CD4-positive, alpha-beta T cell treated with Interleukin-15 for 1 hour (primary cell): ENCODE results near the gene EPHA2.
A peak's percentile ranks its signal among the peaks of the same experiment; 100 is the strongest.
"Not testable (repeated sequence)": the region's sequence is repeated elsewhere in the genome, so short reads cannot be mapped to it uniquely, and the experiment has no call there.

Experiments used
- DNase-seq: peaks from one replicate; pipeline ENCODE4 v3.0.0-alpha.2; 2020

Gene EPHA2

DNA sequence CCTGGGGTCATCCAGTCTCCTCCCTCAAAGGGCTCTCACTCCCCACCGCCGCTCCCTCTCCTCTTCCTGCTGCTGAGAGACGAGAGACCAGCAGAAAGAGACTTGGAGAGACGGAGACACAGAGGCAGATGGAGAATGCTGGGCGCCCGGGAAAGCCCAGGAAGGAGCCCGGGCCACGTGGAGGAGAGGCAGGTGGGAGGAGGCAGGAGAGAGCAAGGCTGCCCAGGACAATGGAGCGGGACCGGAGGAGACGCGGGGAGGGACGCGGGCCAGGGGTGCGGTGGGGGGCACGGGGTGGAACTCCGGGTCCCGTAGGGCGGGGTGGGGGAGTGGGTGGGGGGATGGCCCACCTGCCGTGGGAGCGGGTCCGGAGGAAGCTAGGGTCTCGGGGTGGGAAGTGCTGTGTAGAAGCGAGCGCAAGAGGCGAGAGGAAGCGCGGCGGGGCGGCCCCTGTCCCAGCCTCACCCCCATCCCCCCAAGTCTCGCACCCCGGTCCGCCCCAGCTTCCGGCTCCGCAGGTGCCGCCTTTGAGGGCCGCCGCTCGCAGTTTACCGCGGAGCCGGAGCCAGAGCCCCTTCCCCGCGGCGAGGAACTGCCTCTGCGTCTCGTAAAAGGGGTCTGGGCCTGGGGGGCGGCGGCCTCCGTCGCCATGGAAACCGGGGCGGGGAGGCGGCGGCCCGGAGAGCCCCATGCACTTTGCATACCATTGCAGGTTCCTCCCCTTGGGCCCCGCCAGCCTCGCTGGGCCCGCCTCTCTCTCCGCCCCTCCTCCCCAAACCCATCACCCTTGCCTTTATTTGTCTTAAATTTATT is 11.7 kb upstream of the EPHA2 start:
- DNase-seq, result peak; percentile 76

DNA sequence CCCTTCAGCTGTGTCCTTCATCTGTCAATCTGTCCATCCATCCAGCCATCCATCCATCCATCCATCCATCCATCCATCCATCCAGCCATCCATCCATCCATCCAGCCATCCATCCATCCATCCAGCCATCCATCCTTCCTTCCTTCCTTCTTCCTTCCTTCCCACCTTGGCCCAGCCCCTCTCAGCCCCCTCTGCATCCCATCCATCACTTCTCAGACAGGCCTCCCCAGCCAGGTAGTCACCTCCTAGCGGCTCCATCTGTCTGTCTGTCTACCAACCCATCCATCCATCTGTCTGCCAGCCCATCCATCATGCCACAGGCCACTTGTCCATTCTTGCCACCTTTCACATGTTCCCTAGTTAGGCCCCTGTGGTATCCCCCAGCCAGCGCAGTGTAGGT is 10.2 kb upstream of the EPHA2 start:
- DNase-seq, result no peak

DNA sequence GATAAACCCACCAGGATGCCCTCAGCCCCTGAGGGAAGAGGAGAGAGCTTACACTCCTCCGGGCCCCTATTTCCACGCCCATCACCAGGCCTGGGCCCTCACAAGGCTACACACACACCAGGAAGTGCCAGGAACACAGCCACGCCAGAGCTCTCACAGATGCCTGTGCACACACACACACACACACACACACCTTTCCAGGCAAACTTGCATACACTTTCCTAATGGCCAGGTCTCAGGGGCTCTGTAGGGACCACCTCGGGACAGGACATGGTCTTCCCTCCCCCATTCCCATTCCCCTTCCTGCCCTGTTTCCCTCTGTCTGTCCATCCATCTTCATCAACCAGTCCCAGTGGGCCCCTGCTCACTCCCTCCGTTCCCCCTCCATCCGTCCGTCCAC is 9.7 kb upstream of the EPHA2 start:
- DNase-seq, result no peak

DNA sequence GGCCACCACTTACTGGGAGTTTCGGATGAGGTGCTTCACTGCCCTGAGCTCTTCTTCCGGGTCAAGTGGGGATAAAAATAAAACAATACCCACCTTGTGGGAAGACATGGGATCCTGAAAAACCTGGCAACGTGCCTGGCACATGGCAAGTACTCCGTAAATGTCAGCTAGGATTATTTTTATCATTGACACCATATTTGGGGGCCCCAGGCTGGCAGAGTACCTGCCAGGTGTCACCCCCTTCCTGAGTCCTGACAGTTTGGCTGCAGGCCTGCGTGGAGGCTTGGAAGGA is 9.2 kb upstream of the EPHA2 start:
- DNase-seq, result no peak

DNA sequence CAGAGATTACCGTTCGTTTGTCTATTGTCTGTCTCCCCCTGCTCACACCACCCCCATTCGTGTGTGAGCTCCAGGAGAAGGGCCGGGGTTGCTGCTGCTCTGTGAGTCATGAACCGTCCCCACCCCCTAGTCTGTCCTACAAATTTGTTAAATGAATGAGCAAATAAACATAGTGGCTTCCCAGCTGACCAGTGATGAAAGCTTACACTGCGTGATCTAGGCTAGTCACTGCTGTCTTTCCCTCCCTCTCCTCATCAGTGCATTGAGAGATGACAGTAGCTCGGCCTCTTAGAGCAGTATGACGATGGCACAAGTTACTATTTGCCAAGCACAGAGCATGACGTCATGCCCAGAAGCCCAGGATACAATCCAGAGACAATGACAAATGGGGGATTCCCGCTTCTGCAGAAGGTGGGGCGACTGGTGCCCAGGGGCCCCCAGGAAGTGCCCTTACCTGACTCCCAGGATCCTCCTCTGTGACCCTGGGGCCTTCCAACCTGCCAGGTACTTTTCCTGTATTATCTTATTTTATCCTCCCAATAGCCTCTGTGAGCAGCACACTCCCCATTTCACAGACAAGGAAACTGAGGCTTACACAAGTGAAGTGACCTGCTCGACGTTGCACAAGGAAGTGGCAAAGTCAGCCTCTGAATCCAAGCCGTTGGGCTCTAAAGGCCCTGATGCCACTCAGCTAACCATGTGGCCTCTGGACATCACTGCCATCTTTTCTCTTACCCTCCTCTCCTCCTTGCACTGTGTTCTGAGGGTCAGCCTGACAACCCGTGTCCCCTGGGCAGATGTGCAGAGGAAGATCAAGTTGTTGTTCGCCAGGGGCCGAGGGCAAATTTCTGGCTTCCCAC is 8.6 kb upstream of the EPHA2 start:
- DNase-seq, result peak; percentile 21

DNA sequence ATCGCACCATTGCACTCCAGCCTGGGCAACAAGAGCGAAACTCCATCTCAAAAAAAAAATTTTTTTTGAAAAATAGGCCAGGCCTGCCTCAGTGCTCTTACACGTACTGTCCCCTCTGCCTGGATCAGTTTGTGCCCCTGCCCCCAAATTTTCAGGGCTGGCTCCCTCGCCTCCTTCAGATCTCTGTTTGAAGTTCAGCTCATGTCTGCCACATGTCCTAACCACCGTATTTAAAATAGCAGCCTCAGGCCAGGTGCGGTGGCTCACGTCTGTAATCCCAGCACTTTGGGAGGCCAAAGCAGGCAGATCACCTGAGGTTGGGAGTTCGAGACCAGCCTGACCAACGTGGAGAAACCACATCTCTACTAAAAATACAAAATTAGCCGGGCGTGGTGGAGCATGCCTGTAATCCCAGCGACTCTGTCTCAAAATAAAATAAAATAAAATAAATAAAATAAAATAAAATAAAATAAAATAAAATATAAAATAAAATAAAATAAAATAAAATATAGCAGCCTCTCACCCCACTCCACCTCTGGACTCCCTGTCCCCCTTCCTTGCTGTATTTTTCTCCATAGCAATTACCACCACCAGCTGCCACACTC is 7.8 kb upstream of the EPHA2 start:
- DNase-seq, result not testable (repeated sequence)

DNA sequence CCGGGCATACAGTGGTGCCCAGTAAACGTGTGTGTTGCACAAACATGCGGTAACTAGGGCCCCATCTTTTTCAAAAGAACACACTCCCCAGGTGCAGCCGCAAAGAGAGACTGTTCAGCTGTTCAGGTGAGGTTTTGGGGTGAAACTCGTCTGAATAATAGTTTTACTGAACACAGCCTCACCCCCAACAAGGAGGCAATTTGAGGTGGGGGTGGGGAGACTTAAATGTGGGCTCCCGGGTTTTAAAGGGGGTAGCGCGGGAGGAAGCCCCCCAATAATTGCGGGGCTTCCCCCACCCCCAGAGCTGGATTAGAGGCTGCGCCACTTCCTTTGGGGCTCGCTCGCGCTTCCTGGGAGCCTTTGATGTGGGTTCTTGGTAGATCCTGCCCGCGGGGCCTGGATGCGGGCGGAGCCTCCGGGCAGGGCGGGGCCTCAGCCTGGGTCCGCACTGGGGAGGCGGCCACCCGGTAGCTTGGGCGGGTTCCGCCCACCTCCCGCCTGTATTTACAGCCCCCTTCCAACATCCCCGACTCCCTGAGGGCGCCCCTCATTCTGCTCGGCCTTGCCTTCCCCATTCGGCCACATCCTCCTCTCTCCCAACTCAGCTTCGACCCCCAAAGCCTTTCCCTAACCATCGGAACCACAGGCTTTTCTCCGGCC is 6.4 kb upstream of the EPHA2 start:
- peak; percentile 74 for DNase-seq

DNA sequence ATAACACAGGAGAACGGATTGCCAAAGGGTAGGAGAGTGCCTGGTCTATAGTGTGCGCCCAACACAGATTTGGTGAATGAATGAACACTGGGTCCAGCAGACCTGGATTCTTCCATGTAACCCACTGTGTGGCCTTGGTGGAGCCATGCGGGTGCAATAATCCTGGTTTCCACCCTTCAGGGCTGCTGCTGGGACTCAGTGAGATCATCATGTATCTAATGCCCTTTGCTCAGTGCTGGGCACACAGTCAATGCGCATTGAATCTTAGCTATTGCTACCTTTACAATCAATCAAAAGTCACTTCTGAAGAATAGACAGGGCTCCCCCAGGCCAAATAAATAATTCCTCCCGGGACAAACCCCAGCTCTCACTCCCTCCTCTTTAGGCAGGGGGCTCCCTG is 5.8 kb upstream of the EPHA2 start:
- no peak for DNase-seq

DNA sequence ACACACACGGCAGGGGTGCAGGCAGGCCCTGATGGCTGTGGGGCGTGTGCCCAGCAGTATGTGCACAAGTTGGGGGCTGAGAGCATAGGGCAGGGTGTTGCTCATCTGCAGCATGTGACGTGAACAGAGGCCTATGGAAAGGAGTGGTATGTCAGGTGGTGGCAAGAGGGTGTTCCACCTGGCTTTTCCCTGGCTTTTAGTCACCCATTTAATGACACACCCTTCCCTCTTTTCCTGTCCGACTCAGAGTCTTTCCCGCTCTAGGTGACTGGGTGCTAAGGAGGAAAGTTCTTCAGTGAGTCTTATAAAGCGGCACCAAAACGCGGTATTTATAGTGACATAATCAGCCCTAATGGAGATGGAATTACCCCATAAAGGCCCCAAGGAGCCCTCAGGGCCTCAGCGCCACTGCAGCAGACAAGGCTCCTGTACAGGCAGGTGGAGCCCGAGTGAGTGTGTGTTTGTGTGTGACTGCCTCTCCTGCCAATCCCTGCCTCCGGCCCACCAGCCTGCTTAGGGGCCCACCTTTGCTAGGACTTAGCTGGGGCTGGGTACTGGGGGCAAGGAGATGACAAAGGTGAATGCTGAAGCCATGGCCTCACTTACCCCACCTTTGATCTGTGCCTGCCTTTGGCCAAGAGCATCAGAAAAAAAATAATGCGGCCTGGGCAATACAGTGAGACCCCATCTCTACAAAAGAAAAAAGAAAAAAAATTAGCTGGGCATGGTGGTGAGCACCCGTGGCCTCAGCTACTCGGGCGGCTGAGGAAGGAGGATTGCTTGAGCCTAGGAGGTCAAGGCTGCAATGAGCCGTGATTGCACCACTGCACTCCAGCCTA is 3.3 kb upstream of the EPHA2 start:
- no peak for DNase-seq

DNA sequence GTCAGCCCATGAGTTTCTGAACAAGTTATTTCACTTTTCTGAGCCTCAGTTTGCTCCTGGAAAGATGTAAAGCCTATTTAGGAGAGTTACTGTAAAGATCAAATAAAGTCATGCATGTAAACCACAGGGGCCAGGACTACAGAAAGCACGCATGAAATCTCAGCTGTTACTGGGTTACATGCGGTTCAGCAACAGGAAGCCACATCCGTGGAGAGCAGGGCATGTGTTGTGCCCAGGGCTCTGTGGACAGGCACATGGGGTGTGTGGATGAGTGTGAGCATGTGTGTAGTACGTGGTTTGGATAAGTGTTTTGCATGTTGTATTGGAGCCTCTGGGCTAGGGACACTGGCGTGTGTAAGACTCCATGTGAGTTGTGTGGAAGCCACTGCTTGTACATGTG is 2.2 kb upstream of the EPHA2 start:
- peak; percentile 24 for DNase-seq

DNA sequence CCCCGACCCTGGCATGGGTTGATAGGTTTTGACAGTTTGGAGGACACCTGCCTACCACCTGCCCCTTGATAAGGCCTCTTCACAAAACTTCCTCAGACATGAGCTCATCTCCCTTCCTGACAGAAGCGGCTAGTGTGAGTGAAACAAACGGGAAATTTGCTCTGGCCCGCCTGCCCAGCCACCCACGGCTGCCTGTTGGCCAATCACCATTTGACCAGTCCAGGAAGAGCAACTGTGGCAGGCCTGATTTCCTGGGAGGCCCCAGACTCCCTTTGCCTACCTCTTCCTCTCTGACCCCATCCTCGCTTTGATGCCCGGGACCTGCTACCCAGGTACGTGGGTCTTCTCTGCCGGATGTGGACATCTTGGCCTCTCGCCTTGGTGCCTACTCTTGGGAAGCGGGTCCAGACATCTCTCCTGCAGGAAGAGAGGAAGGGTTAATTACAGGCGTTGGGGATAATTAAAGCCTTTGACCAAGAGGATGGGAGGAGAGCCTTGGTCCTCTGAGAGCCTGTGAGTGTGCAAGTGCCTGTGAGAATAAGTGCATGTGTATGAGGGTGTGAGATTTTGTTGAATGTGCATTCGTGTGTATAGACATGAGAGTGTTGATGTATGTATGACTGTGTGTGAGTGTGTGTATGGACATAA is 1.1 kb upstream of the EPHA2 start:
- no peak for DNase-seq

DNA sequence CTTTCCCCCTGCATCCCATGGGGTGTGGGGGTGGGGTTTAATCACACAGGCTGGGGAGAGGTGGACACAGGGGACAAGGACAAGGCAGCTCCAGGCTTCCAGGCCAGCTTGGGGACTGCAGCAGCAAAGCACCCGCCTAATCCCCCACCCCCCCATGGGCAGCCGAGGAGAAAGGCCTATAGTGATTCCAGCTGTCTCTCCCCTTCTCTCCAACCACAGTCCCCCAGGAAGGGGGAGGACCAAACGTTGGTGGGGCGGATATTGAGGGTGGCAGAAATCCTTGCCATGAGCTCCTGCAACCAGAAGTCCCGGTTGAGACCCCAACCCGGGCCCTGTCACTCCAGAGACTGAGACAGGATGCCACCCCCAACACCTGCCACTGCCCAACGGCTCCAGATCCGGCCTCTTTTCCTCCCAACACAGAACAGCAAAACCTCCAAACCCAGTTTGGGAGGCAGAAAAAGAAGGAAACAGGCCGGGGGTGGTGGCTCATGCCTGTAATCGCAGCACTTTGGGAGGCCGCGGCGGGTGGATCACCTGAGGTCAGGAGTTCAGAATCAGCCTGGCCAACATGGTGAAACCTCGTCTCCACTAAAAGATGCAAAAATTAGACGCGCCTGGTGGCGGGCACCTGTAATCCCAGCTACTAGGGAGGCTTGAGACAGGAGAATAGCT is 1.7 kb downstream of the EPHA2 start:
- DNase-seq, result no peak

DNA sequence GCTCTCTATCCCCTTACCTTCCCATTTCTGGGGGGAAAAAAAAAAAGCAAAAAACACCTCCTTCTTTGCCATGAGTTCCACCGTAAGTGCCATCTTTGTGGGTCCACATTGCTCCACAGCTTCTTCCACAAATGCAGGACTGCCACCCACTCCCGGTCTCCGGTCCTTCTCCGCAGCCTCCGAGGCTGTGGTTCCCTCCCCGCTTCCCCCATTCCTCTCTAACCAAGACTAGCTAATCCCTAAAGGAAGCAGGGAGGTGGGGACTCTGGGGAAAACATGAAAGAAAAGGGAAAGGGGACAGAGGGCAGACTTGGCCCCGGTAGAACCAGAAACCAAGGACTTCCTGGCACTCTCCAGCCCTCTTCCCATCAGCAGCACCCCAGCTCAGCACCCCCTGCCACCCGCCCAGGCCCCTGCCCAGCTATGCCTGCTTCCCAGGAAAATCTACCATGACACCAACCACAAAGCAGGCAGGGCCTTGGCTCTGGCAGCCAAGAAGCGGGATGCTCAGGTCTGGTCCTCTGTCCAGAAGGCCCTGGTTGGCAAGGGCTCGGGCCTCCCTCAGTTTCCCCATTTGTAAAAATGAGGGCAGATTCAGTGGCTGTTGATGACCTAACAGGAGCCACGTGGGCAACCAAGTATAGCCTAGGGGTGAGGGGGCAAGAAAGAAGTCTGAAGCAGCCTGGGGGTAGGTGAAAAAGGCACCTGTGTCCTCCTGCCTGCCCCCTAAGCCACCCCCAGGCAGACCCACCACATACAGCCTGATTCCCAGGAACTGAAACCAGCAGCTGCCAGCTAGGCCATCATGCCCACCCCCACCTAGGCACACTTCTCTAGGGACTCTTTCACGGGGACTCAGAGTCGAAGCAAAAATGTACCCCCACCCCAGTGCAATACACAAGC is 2.5 kb downstream of the EPHA2 start:
- no peak for DNase-seq

DNA sequence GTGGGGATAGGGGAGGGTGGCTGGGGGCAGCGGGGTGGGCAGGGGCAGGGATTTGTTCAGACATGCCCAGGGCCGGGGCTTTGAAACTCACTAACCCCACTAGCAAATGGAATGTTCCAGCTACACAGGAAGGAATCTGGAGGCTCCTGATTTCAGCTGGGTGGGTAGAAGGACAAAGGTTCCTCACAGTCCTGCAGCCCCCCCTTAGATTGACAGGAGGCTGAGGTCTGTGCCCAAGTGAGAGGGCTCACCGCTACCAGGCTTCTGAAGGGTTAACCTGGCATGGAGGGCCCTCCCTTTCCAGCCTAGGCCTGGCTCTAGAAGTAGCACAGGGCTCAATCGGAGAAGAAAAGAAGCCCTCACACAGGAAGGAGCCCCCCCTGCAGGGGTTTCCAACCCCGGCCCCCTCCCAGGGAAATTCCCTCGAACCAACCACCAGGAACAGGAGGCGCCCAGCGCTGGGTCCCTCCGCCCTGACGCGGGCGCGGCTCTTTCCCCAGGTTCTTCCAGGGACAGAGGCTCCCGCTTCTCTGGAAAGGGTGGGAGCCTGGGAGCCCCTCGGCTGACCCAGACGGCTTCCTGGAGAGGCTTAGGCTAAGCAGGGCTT is 3.3 kb downstream of the EPHA2 start:
- DNase-seq, result no peak

DNA sequence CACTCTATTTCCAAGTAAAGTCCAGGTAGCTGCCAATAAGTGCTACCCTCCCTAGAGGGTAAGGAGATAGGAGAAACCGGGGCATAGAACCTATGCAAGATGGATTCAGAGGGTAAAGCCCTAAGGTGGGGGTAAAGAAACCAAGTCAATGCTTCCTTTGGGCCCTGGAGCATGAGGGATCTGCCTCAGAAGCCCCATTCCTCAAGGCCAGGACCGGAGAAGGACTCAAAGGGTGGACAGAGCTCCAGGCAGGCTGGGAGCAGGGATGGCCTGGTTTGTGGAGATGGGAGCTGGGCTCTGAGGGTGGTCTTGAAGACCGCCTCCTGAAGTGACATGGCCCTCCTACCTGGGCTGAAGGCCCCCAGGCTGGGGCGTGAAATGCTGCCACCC is 3.9 kb downstream of the EPHA2 start:
- DNase-seq, result no peak

DNA sequence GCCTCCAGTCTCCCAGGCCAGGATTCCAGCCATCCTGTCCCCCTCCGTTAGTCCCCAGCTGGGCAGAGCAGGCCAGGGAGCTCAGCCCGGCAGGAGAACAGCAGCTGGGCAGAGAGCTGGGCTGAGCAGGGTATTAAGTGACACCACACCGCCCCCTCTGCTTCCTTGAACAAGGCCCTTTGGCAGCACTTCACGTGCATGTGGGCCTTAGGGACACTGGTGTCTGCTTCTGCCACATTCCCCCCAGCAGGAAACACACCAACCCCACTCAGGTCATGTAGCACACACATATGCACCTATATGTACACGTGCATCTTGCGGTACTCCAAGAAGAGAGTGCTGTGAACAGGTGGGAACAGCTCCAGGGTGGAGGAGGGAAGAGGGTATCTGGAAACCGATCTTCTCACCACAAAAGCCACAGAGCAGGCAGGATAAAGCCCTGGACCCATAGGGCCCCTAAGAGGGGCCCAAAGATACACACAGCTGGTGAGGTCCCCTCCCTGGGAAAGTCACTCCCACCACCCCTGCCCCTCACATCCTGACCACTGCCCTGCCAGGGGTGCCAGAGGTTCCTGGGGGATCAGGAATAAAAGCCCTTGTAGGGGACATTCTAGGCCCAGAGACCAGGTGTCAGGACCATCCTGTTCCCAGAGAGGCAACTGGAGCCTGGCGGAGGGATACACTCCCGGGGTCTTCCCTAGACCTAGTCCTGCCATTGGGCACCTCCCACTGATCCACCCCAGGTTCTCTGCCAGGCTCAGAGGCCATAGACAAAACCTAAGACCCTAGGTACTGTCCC is 4.5 kb downstream of the EPHA2 start:
- no peak for DNase-seq

DNA sequence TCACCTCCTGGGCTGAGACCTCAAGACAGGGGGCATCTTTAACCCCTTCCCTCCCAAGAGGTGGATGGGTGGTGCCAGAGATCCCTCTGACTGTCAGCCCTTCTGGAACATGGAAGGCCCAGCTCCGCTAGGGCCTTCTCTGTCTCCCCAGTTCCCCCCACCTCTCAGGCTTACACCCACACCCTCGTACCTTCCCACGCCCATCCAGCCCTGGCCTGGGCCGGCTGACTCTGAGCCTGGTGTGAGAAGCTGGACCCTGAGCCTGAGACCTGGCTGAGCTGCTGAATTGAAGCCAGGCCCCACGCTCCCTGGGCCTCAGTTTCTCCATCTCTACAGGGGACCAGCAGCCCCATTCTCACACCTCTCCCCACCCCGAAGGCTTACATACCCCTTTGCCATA is 5.4 kb downstream of the EPHA2 start:
- no peak for DNase-seq

DNA sequence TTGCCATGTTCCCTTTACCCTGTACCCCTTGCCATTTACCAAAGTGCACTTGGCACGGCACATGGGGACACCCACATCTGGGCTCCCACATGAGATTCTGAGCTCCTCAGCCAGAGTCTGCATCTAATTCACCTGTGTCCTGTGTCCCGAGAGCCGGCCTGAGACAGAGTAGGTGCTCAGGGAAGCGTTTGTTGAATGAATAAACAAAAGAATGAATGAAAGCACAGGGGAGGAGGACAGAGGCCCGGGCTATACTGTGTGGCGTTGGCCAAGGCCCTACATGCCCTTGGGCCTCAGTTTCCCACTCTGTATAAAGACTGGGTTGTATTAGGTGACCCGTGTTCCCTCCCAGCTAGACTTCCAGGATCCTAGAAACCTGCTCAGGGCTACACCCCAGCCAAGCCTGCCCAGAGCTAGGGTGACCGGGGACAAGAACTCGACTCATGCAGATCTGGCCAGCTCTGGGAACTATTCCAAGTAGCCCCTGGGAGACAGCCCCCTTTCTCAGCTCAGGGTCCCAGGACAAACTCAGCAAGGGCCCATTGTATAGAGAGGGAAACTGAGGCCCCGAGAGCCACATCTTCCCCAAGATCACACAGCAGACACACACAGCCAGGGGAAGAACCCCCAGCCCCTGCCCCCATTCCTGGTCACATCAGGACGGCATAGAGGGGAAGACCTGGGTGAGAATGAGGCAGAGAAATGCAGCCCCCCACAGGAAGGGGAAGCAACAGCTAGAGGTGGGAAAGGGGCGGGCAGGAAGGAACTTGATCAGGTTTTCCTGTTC is 6.0 kb downstream of the EPHA2 start:
- DNase-seq, result no peak
